Panc1 (cell line): ENCODE results near the gene INO80. TPM values are rescaled to one million over a fixed set of nuclear protein-coding genes. Genes with fewer than 3 reads are reported as not detected.

ENCODE experiments used
- ATAC-seq: fragments of 200-7000 bp; cut with Tn5 transposase; 2 replicates; pipeline ENCODE4 v1.9.1; 2020; ENCODE audit warnings: mild to moderate bottlenecking, moderate library complexity
- BruUV-seq: library from RNA; stranded (reverse); fragments of 400-500 nt; replicated peaks from 2 replicates; lab custom pipeline; 2021; lab: Mats Ljungman, UMichigan
- CTCF ChIA-PET: fragments of 300-600 bp; sonication (Branson Sonifier 250); formaldehyde crosslinking; loops from one replicate; lab custom pipeline; 2022; ENCODE audit warnings: antibody characterized with exemption; lab: Charles Lee
- POLR2A ChIA-PET: fragments of 300-600 bp; sonication (Branson Sonifier 250); formaldehyde crosslinking; loops from one replicate; lab custom pipeline; 2022; ENCODE audit warnings: antibody characterized with exemption; lab: Charles Lee
- DNase-seq: peaks from one replicate; pipeline ENCODE4 v3.0.0-alpha.2; 2010; ENCODE audit warnings: low read depth, low spot score
- H3K27ac ChIP-seq: 2 replicates; pipeline ENCODE4 v1.5.1; 2011; ENCODE audit warnings: mild to moderate bottlenecking, low read length, inconsistent platforms
- H3K27me3 ChIP-seq: fragments of 200-500 bp; sonication (Bioruptor generic); 2 replicates; pipeline ENCODE4 v1.6.0; 2014; ENCODE audit warnings: low read length, inconsistent platforms; ENCODE audit not compliant: control insufficient read depth, insufficient read depth
- H3K36me3 ChIP-seq: fragments of 200-500 bp; sonication (Bioruptor generic); 2 replicates; pipeline ENCODE4 v1.5.1; 2014; ENCODE audit warnings: inconsistent platforms, mild to moderate bottlenecking, low read length, moderate library complexity; ENCODE audit not compliant: control insufficient read depth, insufficient read depth
- H3K4me1 ChIP-seq: 2 replicates; pipeline ENCODE4 v1.5.1; 2011; ENCODE audit warnings: inconsistent platforms, mild to moderate bottlenecking, low read length, moderate library complexity; ENCODE audit not compliant: control insufficient read depth, insufficient read depth
- H3K4me3 ChIP-seq, 2 experiments: 2 replicates each; pipeline ENCODE4 v1.5.1; 2011 to 2012; ENCODE audit warnings: low read depth in 2 of 2, low read length in 2 of 2, mild to moderate bottlenecking in 2 of 2, inconsistent platforms in 1 of 2, moderate library complexity in 1 of 2
- H3K9me3 ChIP-seq: fragments of 200-500 bp; sonication (Bioruptor generic); 2 replicates; pipeline ENCODE4 v1.5.1; 2014; ENCODE audit warnings: low read depth, mild to moderate bottlenecking, inconsistent platforms, low read length, moderate library complexity; ENCODE audit not compliant: control insufficient read depth, insufficient read depth
- POLR2AphosphoS5 ChIP-seq: IDR thresholded peaks from 2 replicates; pipeline ENCODE4 v1.6.1; 2012; ENCODE audit warnings: mild to moderate bottlenecking, low read depth, low read length, moderate library complexity
- SIN3A ChIP-seq: IDR thresholded peaks from 2 replicates; pipeline ENCODE4 v1.6.1; 2012; ENCODE audit warnings: low read depth, mild to moderate bottlenecking, low read length, moderate library complexity, borderline replicate concordance; ENCODE audit not compliant: insufficient read depth
- TCF7L2 ChIP-seq: IDR thresholded peaks from 2 replicates; pipeline ENCODE4 v1.6.1; 2011; ENCODE audit warnings: mild to moderate bottlenecking, low read depth, low read length, inconsistent platforms
- in situ Hi-C: cut with HindIII; loops from 2 replicates; pipeline ENCODE4 v1.10.0; 2016; ENCODE audit warnings: low sequenced_read_pairs, low pct_unique_long_range_greater_than_20kb
- intact Hi-C: fragments of 100-400 bp; cut with micrococcal nuclease; formaldehyde crosslinking; loops from one replicate; pipeline ENCODE4 v1.10.0; 2022; ENCODE audit not compliant: unreplicated experiment
- total RNA-seq: library from RNA; stranded (reverse); gene quantifications from one replicate; pipeline ENCODE4 v1.2.1, GENCODE V29; 2021; ENCODE audit not compliant: unreplicated experiment
- TF ChIP-seq, protein P1 (sequence below), 2 experiments: IDR thresholded peaks; 2 replicates each; pipeline ENCODE4 v1.6.1; 2011 to 2012; ENCODE audit warnings: low read depth in 2 of 2, control low read depth in 1 of 2, low read length in 1 of 2, mild to moderate bottlenecking in 1 of 2, moderate library complexity in 1 of 2; ENCODE audit not compliant: insufficient read depth in 1 of 2
- TF ChIP-seq, protein P2 (sequence below): fragments of 450-650 bp; IDR thresholded peaks from 2 replicates; pipeline ENCODE4 v1.5.1; 2017; ENCODE audit warnings: mild to moderate bottlenecking

Gene INO80
- total RNA-seq, 1 experiment from 2014 or later, result 26.2 TPM

DNA sequence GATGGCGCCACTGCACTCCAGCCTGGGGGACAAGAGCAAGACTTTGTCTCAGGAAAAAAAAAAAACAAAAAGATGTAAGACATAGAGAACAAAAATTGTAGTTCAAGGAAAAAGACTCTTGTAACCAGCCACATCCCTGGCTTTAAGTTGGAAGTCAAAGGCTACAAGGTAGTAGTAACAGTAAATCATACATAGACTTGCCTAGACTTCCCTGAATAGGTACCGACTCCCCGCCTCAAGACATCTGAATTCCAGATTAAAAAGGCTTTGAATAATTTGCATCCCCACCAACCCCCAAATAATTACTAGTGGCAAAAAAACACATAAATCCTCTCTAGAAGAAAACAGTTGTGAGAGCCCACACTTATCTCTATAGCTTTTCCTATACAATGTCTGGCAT lies 55.6 kb downstream of the INO80 start:
- Histone ChIP-seq H3K4me1 (no peaks in the 10 kb centered on the region), H3K27me3 (no peaks in the 10 kb centered on the region), H3K9me3 (peaks cover 13% of the 10 kb centered on the region; the same call in 1 of the 2 replicates), H3K27ac (no peak overlapping the region), H3K36me3 (peaks cover 32% of the 10 kb centered on the region), H3K4me3 (no peak overlapping the region)
- no TSS peak for BruUV-seq
- no peak for TF ChIP-seq SIN3A
- TF ChIP-seq POLR2AphosphoS5, result no peak
- TF ChIP-seq TCF7L2, result no peak
- TF ChIP-seq, protein P1, sequence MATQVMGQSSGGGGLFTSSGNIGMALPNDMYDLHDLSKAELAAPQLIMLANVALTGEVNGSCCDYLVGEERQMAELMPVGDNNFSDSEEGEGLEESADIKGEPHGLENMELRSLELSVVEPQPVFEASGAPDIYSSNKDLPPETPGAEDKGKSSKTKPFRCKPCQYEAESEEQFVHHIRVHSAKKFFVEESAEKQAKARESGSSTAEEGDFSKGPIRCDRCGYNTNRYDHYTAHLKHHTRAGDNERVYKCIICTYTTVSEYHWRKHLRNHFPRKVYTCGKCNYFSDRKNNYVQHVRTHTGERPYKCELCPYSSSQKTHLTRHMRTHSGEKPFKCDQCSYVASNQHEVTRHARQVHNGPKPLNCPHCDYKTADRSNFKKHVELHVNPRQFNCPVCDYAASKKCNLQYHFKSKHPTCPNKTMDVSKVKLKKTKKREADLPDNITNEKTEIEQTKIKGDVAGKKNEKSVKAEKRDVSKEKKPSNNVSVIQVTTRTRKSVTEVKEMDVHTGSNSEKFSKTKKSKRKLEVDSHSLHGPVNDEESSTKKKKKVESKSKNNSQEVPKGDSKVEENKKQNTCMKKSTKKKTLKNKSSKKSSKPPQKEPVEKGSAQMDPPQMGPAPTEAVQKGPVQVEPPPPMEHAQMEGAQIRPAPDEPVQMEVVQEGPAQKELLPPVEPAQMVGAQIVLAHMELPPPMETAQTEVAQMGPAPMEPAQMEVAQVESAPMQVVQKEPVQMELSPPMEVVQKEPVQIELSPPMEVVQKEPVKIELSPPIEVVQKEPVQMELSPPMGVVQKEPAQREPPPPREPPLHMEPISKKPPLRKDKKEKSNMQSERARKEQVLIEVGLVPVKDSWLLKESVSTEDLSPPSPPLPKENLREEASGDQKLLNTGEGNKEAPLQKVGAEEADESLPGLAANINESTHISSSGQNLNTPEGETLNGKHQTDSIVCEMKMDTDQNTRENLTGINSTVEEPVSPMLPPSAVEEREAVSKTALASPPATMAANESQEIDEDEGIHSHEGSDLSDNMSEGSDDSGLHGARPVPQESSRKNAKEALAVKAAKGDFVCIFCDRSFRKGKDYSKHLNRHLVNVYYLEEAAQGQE (IDR thresholded peaks at IDR 0.05; ENCODE audit: insufficient read depth in 1 of 2, low read depth in 2 of 2, low read length in 1 of 2), result no peak
- TF ChIP-seq, protein P2, sequence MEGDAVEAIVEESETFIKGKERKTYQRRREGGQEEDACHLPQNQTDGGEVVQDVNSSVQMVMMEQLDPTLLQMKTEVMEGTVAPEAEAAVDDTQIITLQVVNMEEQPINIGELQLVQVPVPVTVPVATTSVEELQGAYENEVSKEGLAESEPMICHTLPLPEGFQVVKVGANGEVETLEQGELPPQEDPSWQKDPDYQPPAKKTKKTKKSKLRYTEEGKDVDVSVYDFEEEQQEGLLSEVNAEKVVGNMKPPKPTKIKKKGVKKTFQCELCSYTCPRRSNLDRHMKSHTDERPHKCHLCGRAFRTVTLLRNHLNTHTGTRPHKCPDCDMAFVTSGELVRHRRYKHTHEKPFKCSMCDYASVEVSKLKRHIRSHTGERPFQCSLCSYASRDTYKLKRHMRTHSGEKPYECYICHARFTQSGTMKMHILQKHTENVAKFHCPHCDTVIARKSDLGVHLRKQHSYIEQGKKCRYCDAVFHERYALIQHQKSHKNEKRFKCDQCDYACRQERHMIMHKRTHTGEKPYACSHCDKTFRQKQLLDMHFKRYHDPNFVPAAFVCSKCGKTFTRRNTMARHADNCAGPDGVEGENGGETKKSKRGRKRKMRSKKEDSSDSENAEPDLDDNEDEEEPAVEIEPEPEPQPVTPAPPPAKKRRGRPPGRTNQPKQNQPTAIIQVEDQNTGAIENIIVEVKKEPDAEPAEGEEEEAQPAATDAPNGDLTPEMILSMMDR, result no peak
- no peak for ATAC-seq
- intact Hi-C loops, result no loop called here
- ChIA-PET CTCF (no interaction called here), POLR2A (no interaction called here)
- DNase-seq, result no peak
- in situ Hi-C loops, result no loop called here

DNA sequence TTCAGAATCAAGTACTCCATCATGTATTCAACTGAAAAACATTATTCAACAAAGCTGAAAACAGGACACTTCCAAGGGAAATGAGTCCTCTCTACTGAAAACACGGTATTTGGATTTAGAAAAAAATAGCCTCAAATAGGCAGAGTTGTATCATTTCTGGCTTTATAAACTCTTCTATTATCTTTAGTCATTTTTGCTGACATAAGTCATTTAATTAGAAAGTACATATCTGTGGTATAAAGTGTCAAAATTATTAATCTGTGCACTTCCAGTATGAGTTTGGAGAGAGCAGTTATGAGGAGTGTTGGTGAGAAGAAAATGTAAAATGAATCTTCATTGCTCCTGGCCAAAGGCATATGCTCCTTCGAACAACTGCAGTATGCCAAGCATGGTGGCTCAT lies 59.3 kb downstream of the INO80 start:
- H3K36me3 ChIP-seq, result peaks cover 40% of the 10 kb centered on the region

More for the DNA sequence above, 59.3 kb downstream of the INO80 start:
- DNase-seq (no peak), ATAC-seq (no peak)
- ChIA-PET CTCF (no interaction called here), POLR2A (no interaction called here)
- TF ChIP-seq SIN3A (no peak), POLR2AphosphoS5 (no peak), TCF7L2 (no peak)
- TF ChIP-seq, protein P1 (IDR thresholded peaks at IDR 0.05; ENCODE audit: insufficient read depth in 1 of 2, low read depth in 2 of 2, low read length in 1 of 2), result no peak
- TF ChIP-seq, protein P2, result no peak
- Histone ChIP-seq H3K4me3 (no peak overlapping the region), H3K27me3 (no peaks in the 10 kb centered on the region), H3K27ac (no peak overlapping the region), H3K9me3 (peaks cover 3% of the 10 kb centered on the region; the same call in 1 of the 2 replicates), H3K4me1 (no peaks in the 10 kb centered on the region)
- in situ Hi-C loops (no loop called here), intact Hi-C loops (no loop called here)
- no TSS peak for BruUV-seq
